HG03469 (cell line): ENCODE measurements around the gene CPED1.

Experiments
- ATAC-seq: cut with Tn5 transposase; IDR thresholded peaks from one replicate; pipeline ENCODE4 v1.9.1; 2021; ENCODE audit warnings: mild to moderate bottlenecking, moderate library complexity, moderate number of reproducible peaks; ENCODE audit not compliant: unreplicated experiment

CPED1 gene

DNA sequence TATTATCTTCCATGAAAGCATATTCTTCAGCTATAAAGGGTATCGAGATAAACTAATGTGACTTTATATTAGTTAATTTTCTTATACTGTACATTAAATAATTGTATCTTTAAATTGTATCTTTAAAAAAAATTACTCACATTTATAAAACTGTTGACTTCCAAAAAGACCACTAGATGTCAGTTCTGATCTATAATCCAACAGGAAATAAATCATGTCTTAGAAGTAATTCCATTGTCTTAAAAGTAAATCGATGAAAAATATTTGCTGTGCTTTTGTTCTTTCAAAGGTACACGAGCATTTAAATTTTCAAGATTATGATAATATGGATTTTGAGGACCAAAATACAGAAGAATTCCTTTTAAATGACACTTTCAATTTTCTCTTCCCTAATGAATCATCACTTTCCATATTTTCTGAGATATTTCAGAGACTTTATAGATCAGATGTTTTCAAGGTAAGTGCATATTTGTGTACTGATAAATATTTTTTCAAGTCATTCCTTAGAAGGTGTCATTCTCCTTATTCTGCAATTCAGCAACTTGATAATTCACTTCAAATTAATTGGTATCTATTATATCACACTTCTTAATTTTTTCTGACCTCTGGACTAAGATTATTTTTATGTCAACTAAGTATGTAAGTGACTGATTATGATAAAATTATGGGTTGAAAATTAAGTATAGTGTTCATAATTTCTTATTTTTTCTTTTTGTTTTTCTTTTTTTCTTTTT lies 138.5 kb downstream of the CPED1 start:
- ATAC-seq: no peak

DNA sequence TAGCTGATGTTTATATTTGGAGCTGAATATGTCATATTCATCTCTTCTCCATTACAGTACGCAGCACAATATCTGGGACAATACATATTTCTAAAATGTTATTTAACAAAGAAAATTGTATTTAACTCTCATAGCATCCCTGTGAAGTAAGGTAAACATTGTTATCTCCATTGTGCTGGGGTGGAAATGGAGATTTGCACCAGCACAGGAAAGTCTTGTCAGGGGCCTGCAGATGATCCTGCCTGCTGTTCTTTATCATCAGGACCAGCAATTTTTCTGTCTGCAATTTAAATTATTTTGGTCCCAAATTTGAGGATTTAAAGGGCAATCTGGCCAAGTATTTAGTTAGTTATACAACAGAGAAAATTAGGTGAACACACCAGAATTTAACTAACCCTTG lies 144.4 kb downstream of the CPED1 start:
- ATAC-seq: no peak

DNA sequence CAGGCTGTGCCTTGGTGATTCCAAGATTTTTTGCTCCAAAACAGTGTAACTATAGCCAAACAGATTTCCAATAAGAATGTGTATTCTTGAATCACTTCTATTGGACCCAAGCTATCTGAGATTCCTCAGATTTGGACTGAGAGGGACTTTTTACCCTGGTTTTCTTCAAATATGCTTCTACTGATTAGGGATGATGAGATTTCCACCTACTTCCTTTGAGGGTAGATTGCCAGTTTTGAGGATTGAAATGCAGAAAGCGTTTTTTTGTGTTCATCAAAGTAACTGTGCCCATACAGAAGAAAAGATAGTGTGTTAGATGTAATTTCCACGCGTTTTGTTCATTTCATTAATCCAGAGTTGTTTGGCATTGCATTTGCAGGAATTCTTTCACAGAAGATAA lies 144.9 kb downstream of the CPED1 start:
- ATAC-seq: no peak

DNA sequence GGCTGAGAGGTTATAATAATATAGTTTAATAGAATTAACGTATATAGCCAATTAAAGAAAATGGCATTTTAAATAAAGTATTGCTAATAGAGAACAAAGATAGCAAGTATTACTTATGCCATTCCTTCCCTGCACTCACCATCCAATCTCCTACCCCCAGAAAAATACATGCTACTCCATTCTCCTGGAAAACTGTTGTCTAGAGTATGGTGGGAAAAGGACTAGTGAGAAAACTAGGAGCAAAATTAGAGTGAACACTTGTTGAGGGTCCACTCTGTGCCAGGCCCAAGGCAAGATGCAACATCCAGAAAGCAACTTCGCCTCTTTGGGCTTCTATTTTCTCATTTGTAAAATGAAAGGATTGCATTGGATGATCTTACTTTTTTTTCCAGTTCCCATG lies 149.1 kb downstream of the CPED1 start:
- no peak for ATAC-seq

DNA sequence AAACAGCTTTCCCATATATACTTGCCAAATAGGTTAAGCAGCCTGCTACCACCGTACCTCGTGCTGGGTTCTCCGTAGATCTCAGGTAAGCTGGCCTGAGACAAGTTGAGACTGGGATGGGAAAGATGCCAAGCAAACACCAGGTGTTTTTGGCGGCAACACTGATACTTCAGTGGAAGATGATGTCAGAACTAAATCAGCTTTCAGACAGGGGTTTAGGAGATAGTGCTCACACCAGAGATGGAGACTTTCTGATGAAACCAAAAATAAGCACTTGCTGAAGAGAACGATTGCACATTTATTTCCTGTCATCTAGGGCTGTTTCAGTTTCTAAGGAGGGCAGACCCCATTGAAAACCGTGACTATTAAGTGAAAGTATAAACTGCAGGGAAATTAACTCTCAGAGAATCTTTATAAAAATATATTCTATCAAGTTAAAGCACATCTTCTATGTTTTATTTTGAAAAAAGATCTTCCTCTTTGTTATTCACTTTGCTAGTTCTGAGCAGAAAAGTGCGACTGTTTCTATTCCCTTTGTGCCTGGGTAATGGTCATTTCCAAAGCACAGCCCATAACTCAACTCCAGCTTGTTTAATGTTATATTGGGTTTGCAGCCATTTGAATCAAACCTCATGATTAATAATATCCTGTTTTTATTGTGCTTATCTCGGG lies 149.9 kb downstream of the CPED1 start:
- peak; percentile 99 for ATAC-seq

DNA sequence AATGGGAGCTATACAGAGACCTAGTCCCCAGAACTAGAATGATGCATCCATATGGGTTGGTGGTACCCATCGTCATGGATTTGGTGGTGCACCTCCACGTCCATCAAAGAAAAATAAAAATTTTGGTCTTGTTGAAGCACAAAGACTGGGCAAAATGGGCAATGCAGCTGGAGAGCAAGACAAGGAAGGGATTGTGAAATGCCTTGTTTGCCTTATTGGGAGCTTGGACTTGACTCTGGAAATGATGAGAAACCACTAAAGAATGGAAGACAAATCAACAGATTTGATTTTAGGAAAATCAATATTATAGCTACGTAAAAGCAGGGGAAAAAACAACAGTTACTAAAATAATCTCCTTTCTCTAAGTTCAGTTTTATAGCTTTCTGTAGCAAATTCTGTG lies 150.9 kb downstream of the CPED1 start:
- ATAC-seq: no peak

DNA sequence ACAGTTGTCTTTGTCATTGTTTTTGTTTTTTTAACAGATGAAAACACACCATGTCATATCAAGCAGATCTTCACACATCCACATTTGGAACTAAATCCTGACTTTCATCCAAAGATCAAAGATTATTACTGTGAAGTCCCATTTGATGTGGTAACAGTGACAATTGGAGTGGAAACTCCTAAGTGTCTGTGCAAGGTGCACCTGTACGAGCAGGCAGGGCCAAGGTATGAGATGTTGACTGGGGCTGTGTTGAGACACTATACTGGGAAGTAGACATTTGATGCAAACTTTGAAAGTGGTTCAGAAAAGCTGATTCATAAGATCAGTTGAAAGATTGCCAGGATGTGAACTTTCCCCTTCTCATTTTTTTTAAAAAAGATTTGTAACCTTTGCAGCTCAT lies 152.3 kb downstream of the CPED1 start:
- no peak for ATAC-seq

DNA sequence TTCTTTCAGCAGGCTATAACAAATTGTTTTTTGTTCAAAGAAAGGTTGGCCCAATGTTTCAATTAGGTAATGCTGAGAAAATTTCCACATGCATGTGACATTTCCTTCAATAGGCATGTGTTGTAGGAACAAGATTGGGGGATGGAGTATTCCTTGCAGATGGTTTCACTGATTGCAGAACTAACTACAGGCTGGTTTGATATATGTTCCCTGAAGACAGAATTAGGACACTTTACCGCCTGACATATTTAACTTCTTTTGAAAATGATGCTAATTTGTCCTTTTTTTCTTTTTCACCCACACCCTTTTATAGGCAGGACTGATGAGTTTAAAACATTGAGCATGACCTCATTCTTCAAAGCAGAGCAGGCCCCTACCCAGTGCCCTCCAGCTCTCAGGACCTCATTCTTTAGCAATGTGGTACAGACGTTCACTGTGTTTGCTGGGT lies 163.3 kb downstream of the CPED1 start:
- ATAC-seq: no peak

DNA sequence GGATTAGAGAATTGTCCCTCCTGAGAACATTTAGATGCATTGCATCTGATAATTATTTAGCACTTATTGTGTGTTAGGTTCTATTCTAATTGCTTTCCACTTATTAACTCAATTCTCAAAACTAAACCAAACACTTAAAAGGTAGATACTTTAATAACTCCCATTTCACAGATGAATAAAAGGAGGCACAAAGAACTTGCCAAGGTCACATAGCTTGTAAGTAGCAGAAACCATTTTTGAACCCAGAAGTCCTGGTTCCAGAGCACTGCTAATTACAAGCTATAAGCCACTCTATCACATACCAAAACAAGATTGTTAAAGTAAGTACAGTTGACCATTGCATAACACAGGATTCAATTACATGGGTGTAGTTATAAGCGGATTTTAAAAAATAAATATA lies 164.9 kb downstream of the CPED1 start:
- no peak for ATAC-seq

DNA sequence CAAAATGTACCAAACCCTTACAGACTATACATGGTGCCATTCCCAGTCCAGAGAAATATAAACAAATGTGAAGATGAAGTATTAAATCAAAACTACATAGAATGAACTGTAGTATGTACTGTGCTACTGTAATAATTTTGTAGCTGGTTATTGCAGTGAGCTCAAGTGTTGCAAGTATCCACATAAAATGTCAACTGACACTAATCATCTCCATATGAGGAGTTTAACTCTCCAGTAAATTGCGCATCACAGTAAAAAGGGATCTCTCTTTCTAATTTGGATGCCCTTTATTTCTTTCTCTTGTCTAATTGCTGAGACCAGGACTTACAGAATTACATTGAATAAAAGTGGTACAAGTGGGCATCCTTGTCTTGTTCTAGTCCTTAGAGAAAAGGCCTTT lies 165.5 kb downstream of the CPED1 start:
- no peak for ATAC-seq

DNA sequence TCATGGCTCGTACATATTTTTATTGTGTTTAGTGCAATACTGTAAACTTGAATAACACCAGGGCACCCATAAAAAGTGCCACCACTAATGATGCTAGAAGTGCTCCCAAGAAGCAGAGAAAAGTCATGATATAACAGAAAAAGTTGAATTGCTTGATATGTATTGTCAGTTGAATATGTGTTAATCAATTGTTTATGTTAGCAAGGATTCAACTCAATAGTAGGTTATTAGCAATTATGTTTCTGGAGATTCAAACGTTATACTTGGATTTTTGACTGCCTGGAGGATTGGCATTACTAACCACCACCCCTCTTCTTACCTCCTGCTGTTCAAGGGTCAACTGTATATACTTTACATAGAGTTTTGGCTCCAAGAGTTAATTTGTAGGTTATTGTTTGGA lies 168.3 kb downstream of the CPED1 start:
- no peak for ATAC-seq

DNA sequence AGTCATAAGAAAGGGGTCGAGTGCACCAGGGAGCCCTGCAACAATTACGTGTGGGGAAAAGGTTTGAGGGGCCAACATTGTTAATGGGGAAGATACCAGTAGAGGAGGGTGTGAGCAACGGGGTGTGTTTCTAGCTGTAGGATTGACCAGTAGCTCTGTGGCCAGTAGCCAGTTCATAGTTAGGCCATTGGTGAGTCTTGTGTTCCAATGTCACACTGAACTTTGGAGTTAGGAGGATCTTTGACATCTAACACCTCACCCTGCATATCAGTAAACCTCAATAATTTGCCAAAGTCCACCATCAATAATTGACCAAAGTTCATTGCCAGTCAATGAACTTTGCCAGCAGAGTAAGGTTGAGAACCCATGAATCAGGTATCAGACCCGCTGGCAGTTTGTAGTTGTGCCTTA lies 168.8 kb downstream of the CPED1 start:
- ATAC-seq: no peak

DNA sequence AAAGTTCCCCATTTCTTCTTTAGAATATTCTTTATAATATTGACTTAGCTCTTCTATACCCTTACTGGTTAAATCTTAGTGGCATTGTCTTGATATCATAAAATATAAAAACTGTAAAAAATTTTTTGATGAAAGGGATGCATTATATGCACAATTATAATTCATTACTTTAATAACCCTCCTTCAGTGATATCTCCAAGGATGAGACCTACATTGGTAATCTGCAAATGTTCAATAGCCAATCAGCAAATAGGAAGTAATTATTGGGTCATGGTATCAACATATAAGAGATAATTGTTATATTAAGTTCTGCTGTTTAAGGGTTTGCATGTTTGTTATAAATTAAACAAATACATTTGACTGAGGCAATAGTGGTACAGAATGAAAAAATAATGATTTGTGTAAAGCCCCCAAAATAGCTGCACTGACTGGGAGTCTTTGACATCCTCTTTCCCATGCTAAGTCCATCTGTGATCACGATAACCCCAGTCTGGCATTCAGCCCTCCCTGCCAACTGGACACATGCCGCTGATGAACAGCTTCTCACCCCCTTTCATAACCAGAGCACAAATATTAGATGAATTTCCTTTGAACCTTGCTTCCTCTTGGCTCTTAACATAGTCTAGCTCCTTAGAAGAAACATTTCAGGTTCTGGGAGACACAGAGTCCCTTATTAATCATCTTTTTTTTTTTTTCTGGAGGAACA lies 169.5 kb downstream of the CPED1 start:
- no peak for ATAC-seq

DNA sequence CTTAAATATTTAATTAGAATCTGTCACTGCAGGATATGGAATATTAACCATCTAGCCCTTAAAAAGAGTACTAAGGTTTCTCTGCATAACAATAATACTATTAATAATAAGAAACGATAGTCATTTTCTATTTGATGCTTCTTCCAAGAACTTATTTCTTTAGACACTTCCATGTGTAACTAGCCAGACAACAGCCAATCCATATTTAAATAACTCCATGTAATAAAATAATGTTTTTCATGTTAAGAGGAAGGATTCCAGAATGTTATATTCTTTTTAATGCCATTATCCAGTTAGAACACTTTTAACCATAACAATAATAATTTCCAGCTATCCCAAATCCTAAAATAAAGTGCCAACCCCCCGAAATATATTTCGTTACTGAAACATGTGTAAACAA lies 170.2 kb downstream of the CPED1 start:
- ATAC-seq: no peak

DNA sequence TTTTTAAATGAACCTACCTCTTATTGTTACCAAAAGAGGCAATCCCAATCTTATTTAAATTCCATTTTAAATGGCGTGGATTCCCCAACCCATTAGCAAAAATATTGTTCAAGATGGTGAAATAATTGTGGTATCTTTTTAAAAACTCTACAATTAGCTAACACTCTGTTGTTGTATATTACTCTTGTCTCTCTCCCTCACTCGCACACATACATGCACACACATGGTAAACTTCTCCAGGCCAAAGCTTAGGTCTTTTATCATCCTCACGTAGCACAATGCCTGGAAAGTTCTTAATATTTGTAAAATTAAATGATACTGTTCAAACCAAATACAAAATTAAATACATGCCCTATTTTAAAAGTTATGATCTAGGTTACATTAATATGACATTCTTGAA lies 171.0 kb downstream of the CPED1 start:
- ATAC-seq: no peak

DNA sequence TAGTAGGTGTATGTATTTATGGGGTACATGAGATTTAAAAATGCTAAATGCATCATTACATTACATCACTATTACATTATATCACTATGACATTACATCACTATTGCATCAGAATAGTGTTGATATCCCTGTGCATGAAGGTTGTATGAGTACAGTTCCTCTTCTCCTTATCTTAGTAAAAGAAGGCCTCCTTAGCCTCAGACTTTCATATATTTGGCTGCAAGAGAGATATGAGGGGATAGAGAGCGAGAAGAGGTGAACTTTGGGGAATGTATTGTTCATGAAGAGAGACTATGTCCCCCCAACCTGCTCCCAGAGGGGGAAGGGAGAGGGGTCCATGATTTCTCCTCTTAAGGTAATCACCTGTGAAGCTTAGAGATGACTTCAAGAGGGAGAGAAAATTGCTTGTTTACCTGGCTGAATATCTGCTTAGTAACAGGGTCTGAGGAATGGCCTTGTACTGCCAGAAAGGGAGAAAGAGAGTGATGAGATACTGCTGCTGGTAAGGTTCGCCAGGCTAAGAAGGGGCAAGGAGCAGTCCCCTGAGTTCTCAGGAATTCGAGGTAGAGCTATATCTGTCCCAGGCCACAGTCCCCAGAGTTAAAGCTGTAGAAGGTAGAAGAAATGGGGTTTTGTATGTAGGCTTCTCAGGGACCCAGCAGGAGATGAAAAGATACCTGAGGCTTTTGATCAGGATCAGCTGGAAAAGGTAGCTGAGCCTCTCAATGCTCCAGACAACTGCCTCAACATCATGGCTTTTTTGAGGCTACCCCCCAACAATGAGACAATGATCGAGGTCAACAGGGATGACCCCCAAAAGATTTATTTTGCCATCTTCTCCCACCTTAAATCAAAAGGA lies 171.9 kb downstream of the CPED1 start:
- ATAC-seq: no peak

DNA sequence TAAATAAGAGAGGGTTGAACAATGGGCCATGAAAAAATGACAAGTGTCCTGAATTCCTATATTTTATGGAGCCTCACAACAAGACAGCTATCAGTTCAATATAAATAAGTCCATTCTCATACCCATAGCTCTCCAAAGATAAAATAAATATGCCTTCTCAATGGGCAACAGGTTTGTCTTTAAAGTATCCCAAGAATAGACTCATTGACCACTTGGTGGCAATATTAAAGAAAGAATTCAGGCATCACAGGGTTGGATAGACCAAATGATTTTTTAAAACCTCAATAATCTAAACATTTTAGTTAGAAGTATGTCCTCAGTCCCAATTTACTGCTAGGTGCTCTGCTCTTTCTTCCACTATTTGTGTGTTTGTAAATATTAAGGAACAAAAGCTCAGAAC lies 175.2 kb downstream of the CPED1 start:
- no peak for ATAC-seq

DNA sequence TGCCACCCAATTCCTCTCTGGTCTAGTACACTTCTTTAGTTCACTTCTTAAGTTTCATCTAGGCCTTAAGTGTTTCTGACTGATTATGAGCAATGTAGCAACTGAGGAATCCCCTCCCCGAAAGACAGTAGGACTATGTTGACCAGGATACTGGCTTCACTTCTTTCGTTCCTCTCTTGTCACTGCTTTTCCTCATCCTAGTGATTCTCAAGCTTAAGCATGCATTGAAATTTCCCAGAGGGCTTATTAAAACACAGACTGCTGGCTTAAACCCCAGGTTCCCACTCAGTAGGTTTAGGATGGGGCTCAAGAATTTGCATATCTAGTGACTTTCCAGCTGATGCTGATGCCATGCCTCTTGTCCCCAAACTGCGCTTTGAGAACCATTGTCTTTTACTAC lies 175.7 kb downstream of the CPED1 start:
- no peak for ATAC-seq

DNA sequence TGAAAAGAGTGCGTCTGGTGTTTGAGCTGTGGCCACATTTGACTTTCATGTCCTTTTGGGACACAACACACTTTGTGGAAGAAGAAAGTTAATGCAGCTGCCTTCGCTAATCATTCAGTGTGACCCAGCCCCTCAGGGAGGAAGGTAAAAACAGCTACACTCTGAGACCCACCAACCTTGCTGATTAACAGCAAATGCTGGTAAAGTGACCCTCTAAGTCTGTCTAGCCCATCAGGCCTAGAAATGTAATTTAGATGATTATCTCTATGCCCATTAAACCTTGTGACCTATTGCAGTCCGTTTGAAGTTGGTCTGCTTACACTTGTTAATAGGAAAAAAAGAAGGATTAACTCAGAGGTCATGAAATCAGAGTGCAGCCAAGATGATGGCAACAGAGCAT lies 178.4 kb downstream of the CPED1 start:
- no peak for ATAC-seq

DNA sequence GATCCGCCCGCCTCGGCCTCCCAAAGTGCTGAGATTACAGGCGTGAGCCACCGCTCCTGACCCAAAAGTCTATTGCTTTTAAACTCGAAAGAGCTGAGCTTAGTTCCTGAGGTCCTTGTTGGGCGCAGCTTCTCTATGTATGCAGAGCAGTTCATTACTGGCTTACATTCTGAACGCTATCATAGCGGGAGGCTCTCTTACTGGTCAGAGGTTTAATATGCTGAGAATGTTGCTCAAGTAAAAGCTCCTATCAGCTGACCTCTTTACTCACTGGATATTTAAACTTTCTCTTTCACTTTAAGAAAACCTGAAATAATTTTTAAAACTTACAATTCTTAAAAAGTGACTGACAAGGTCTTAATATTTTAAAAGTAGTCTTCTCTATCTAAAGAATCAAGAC lies 179.5 kb downstream of the CPED1 start:
- ATAC-seq: no peak

DNA sequence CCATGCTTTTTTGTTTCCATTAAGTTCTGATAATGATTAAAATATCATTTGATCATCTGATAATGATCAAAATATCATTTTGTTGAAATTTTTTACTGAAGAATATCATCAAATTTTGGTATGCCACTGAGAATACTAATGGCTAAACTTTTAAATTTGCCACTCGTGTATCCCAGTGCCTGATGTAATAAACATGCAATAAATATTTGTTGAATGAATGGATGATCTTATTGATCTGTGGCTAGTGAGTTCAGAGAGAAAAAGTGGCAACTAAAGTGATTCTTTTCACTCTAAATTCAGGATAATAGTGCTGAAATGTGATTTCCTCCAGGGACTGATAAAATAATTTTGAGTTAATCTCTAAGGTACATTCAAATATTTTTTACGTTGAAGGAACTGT lies 181.0 kb downstream of the CPED1 start:
- ATAC-seq: no peak
